ENCODE measurements around the gene C1QTNF8.

DNA sequence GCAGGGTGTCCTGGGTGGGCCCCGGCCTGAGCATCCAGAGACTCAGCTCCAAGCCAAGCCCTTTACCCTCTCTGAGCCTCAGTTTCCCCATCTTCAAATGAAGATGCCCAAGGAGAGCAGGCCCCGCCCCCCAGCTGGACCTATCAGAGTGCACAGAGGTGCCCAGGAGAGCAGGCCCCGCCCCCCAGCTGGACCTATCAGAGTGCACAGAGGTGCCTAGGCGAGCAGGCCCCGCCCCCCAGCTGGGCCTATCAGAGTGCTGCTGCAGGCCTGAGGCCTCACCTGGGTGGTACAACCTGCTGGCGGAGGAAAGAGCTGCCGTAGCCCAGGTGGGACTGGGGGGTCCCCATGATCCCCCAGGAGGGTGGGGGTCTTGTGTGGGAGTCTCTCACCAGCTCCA lies 26.9 kb downstream of the C1QTNF8 start:
- TF ChIP-seq, protein P1, sequence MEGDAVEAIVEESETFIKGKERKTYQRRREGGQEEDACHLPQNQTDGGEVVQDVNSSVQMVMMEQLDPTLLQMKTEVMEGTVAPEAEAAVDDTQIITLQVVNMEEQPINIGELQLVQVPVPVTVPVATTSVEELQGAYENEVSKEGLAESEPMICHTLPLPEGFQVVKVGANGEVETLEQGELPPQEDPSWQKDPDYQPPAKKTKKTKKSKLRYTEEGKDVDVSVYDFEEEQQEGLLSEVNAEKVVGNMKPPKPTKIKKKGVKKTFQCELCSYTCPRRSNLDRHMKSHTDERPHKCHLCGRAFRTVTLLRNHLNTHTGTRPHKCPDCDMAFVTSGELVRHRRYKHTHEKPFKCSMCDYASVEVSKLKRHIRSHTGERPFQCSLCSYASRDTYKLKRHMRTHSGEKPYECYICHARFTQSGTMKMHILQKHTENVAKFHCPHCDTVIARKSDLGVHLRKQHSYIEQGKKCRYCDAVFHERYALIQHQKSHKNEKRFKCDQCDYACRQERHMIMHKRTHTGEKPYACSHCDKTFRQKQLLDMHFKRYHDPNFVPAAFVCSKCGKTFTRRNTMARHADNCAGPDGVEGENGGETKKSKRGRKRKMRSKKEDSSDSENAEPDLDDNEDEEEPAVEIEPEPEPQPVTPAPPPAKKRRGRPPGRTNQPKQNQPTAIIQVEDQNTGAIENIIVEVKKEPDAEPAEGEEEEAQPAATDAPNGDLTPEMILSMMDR (IDR thresholded peaks at IDR 0.05), result no peak
- TF ChIP-seq POLR2A (IDR thresholded peaks at IDR 0.05) (no peak), POLR2AphosphoS5 (IDR thresholded peaks at IDR 0.05) (no peak)

Measured in prostate gland (tissue), 2 donors.